HG02623 (cell line): ENCODE measurements around the gene USP30.
A peak's percentile ranks its signal among the peaks of the same experiment; 100 is the strongest.

Source experiments
- ATAC-seq: cut with Tn5 transposase; IDR thresholded peaks from one replicate; pipeline ENCODE4 v1.9.1; 2021; ENCODE audit warnings: moderate library complexity; ENCODE audit not compliant: unreplicated experiment

Gene USP30

DNA sequence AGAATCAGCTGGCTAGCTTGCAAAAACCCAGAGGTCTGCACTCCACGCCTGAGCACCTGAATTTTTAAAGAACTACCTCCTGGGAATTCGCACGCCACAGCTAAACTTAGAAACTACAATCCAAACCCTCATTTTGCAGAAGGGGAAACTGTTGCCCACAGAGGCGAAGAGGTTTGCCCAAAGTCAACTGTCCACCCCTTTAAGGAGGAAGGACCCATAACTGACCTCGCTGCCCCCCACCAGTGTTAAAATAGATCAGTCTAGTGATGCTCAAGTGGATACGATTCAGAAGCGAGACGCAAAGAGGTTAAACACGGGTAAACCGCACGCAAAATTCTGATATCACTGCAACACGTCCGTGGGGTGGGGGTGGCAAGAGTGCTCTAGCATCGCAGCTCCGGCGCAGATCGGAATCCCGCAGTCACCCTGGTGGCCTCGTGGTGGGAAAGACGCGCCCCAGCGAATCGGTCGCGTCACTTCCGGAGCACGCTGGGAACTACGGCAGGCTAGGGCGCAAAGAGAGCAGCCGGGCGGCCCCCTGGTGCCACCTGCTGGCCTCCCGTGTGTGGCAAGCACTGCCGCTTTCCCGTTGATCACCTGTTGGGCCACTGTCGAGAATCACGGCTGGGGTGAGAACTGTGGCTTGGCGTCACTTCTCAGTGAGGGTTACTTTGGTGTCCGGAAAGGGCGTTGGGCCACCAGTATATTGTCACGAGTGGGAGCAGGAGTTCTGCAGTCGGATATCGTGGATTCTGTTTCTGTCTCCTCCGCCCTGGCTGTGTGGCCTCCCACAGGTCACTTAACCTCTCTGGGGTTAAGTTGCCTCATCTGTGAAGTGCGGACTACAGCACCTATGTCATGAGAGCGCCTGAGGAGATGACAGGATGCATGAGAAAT, 40.9 kb downstream of the USP30 start, which contains the start of gene ALKBH2:
Gene ALKBH2 (minus strand): TSS at position 451 of the 897 bp plus-strand sequence. CDS start 686 bp downstream, outside the sequence.
- peak; percentile 50 for ATAC-seq

DNA sequence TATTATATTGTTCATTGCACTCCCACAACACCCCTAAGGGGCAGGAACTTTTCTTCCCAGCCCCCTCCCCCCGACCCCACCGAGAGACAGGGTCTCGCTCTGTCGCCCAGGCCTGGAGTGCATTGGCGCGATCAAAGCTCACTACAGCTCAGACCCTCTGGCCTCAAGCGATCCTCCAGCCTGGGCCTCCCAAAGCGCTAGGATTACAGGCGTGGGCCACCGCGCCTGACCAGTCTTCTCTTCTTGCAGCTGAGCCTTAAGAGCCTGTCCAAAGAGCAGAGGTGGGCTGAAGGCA, 44.7 kb downstream of the USP30 start:
- ATAC-seq, result no peak

GRCh38 chr12:109097435-109098182, 45.2 kb downstream of the USP30 start, which contains the start of gene UNG:
TSS of gene UNG (plus strand) at chr12:109097597. CDS start at chr12:109097680, 83 bp downstream.
- ATAC-seq, result peak; percentile 92

- peak; percentile 13 for ATAC-seq
Measured at GRCh38 chr12:109098183-109098604, 45.8 kb downstream of the USP30 start.

DNA sequence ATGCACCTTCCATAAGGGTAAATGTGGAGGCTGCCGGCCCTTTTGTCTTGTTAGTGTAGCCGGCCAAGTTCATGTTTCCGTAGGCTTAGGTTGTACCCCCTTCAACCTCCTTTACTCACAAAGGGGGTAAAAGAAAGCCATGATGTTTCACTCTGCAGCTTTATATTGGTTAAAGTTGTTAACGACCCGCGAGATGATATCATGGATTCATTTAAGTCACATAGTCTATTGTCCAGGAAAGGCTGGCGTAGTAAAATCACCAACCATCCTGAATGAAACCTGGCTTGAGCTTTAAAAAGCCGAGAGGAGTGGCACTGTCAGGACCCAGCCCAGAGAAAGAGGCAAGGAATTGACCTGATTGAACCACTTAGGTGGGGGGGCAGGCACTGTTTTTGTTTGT, 46.3 kb downstream of the USP30 start:
- ATAC-seq, result no peak

DNA sequence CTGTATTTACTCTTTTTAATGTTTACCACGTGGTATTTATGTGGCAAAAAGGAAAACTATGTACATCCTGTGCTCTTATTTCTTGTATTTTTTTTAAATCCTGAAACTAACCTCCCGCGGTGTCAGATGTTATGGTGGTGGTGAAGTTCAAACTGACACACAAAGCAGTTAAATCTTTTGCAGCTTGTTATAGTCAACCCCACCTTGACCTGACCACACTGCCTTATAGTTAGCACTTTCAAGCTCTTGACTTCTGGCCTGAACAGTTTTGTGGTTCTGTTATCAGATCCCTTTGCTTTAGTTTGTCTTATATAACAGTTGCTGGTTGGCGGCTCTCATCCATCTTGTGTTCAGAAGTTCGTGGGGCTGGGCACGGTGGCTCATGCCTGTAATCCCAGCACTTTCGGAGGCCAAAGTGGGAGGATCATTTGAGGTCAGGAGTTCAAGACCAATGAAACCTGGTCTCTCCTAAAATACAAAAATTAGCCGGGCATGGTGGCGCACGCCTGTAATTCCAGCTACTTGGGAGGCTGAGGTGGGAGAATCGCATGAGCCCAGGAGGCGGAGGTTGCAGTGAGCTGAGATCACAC, 47.1 kb downstream of the USP30 start:
- no peak for ATAC-seq

DNA sequence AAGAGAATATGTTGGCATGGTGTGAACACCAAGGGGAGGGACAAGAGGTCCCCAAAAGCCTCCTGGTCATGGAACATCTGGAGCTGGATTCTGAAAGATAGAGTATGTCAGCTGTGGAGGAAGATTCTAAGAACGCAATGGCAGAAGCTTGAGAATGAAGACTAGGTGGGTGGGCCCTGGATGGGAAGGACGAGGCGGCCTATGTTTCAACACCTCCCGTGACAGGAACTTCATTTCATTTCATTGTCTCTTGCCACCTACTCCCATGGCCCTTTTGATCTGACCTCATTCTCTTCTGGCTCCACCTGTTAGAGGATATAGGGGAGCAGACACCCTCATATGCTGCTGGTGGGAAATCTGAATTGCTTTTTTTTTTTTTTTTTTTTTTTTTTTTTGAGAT, 48.4 kb downstream of the USP30 start:
- ATAC-seq, result no peak

DNA sequence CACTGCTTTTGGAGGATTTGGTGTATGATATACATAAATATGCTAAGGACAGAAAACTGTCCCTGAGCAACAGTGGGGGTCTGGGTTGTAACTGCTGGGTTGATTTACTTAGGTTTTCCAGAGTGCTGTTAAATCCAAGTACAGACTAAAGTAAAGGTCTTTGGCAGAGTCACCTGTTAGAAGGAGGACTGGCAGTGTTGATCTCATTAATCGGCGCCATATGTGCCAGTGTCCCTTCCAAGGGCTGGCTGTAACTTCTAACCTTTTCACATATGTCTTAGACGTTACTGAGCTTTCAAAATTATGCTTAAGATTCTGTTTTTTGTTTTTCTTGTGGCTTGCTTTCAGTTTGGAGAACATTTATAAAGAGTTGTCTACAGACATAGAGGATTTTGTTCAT, 50.1 kb downstream of the USP30 start:
- no peak for ATAC-seq

DNA sequence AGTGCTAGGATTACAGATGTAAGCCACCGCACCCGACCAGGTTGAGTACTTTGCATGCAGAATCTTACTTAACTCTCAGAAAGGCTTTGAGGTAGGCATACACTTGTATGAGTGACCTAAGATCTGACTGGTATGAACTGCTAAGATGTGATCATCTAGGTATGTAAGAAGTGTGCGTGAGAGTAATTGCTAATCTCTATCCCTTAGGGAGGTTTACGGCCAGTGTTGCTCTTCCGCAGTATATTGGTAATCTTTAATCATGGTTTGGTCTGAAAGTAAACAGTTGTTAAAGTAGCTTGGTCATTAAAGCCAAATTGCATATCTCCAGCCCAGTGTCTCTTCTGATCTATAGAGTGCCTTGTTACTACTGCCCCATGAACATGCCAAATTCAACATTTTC, 52.8 kb downstream of the USP30 start:
- ATAC-seq, result no peak

GRCh38 chr12:109109746-109110350, 57.5 kb downstream of the USP30 start:
- no peak for ATAC-seq

GRCh38 chr12:109110988-109111495, 58.7 kb downstream of the USP30 start:
- ATAC-seq, result no peak

GRCh38 chr12:109112720-109113465, 60.5 kb downstream of the USP30 start:
- ATAC-seq, result no peak

DNA sequence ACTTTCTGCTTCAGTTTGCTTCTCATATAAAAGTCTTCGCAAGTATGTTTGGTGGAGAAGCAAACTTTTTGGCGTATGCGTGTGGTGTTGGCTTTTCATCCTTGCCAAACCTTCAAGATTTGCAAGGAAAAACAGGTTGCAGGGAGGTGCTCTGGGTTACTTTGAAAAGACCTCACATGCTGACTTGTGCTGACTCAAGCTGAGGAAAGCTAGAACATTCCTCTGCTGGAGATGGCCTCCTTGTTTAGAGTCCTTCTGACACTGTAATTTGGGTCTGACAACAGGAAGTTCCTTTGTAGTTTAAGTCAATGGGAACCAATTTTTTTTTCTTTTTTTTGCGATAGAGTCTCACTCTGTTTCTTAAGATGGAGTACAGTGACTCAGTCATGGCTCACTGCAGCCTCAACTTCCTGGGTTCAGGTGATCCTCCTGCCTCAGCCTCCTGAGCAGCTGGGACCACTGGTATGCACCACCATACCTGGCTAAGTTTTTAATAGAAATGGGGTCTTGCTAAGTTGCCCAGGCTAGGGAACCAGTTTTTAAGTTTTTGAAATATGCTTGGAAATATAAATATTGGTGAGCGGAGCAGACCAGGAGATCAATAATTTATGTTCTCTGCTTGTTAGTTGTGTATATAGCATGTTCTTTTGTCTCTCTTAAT, 61.4 kb downstream of the USP30 start:
- no peak for ATAC-seq

GRCh38 chr12:109114644-109115043, 62.3 kb downstream of the USP30 start:
- ATAC-seq, result no peak

GRCh38 chr12:109115404-109115757, 63.0 kb downstream of the USP30 start:
- ATAC-seq, result no peak

DNA sequence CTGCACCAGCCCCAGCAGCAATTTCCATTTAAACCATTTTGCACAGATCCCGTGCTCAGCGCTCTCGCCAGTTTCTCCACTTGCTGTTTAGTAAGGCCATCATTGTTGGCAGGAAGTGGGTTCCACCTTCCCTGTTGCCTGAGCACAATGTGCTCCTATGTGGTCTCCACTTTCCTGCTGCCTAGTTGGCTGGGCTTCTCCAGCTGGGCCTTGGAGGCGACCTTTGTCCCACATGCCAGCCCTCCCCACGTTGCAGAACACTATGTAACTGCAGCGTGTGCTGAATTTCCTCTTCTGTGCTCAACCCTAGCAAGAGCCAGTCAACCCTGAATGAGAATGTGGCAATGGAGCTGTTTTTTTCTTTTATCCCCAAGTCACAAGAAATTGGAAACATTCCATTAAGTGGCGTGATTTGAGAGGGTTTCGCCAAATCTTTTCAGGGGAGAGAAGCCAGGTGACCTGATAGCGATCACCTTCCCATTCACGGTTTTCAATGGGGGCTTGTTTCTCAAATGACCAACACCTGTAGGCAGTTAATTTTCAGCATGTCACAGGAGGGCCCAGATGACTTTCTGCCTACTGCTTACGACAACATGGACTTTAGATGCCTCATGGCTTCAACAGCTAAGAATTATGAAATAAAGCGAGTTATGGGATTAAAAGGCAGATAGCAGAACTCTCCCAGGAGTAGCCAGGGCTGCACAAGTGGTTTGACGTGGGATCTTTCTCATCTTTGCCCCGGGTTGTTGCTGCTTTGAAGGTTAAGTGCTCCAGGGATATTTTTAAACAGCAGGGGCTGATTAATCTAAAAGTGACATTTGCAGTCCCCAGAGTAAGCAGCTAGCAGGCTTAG, 63.6 kb downstream of the USP30 start, which contains the start of gene ACACB:
Gene ACACB (plus strand): TSS at position 830 of the 853 bp plus-strand sequence. CDS start 22,819 bp downstream, outside the sequence.
- no peak for ATAC-seq

GRCh38 chr12:109116611-109116949, 64.2 kb downstream of the USP30 start:
- ATAC-seq, result no peak

- ATAC-seq, result no peak
Measured at GRCh38 chr12:109120095-109120494, 67.7 kb downstream of the USP30 start.

DNA sequence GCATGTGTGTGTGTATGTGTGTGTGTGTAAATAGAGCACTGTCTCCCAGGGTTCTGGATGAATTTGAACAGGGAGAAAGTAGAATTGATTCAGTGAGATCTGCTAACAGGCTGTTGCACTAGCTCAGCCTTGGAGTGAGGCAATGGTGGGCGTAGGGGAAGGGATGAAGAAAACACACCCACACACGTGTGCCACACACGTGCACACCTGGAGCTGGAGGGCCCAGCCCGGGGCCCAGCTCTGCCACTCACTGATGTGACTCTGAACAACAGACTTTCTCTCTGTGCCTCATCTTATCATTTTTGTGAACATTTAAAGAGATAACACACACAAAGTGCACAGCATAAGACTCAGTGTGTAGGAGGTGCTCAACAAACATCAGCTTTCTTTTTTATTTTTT, 68.2 kb downstream of the USP30 start:
- no peak for ATAC-seq
